Stimulated activated CD8-positive, alpha-beta memory T cell treated with anti-CD3 and anti-CD28 coated beads, Interleukin-12 subunit alpha, Interleukin-12 subunit beta, amount 100 ng/mL, for 1 hour (primary cell): ENCODE measurements around the gene XIAP.

Experiments
- DNase-seq: peaks from one replicate; pipeline ENCODE4 v3.0.0-alpha.2; 2020; ENCODE audit warnings: low read depth

Gene XIAP

DNA sequence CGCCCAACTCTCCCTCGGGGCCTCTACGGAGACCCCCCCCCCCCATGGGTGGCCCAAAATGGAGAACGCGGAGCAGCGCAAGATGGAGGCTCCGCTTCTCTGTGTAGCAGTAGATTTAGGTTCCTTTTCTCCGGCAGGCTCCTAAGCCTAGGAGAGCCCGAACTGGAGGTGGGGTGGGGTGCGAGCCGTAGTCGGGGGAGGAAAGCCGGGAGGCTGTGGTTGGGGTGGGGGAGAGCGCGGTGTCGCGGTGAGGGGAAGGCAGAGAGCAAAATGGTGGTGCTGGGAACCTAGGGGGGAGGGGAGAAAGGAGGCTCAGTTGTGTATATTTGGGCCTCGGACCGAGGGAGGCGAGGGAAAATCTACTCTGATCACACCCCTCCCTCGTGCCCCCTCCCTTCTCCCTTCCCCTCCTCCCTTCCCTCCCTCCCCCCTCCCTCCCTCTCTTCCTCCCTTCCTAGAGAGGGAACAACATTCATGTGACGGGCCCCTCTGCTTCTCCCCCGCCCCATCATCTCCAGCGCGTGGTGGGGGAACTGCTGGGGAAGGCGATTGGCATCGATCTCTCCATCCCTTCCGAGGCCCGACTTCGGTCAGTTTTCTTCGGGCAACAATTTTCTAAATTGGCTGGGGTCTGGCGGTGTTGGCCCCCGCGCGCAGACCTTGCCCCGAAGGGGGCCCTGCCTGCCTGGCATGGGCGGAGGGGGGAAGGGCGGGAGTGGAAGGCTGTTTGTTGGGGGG, 101.6 kb downstream of the XIAP start, which contains the start of gene STAG2:
STAG2 (plus strand) TSS at position 439 of the 738 bp plus-strand sequence. CDS start 60,922 bp downstream, outside the sequence.
- DNase-seq = peak; percentile 17

- no peak for DNase-seq
Measured at GRCh38 chrX:123962006-123962467, 102.2 kb downstream of the XIAP start.

GRCh38 chrX:123962794-123963373, 103.0 kb downstream of the XIAP start:
- DNase-seq = peak; percentile 63
